Breast epithelium (tissue), 4 donors: ENCODE measurements around the gene GNG8. TPM values are rescaled to one million over a fixed set of nuclear protein-coding genes. Genes with fewer than 3 reads are reported as not detected.

Experiments
- DNase-seq, 2 donors: peaks; one replicate each; pipeline ENCODE4 v3.0.0-alpha.2; 2019; ENCODE audit warnings: low spot score in 2 of 2
- H3K27ac ChIP-seq, 2 donors: fragments of 200-600 bp; sonication (generic) in 1 of 2; one replicate each; pipeline ENCODE4 v1.5.1; 2016 to 2019; ENCODE audit warnings: mild to moderate bottlenecking in 1 of 2
- H3K27me3 ChIP-seq, 2 donors: fragments of 200-600 bp; sonication (generic) in 1 of 2; one replicate each; pipeline versions ENCODE4 v1.5.1 to v1.6.0; 2017 to 2019; ENCODE audit warnings: control low read depth in 1 of 2, mild to moderate bottlenecking in 1 of 2
- H3K36me3 ChIP-seq: fragments of 200-600 bp; one replicate; pipeline ENCODE4 v1.5.1; 2019
- H3K4me1 ChIP-seq, 2 donors: fragments of 200-600 bp; sonication (generic); one replicate each; pipeline ENCODE4 v1.5.1; 2016 to 2019; ENCODE audit warnings: control low read depth in 1 of 2
- H3K4me3 ChIP-seq, 3 donors: fragments of 200-600 bp; sonication (generic); 1 replicate in 2 of 3; 2 replicates in 1 of 3; pipeline ENCODE4 v1.5.1; 2016 to 2019; ENCODE audit warnings: mild to moderate bottlenecking in 3 of 3, moderate library complexity in 2 of 3
- H3K9me3 ChIP-seq, 2 donors: fragments of 200-600 bp; sonication (generic) in 1 of 2; one replicate each; pipeline ENCODE4 v1.5.1; 2016 to 2019; ENCODE audit warnings: control low read depth in 1 of 2
- CTCF ChIP-seq, 3 donors: fragments of 450-650 bp; IDR thresholded peaks; one replicate each; pipeline ENCODE4 v1.5.1; 2016 to 2017; ENCODE audit warnings: antibody characterized with exemption in 3 of 3, mild to moderate bottlenecking in 3 of 3, moderate library complexity in 3 of 3
- POLR2A ChIP-seq: fragments of 450-650 bp; IDR thresholded peaks from one replicate; pipeline ENCODE4 v1.6.1; 2016; ENCODE audit warnings: antibody characterized with exemption, mild to moderate bottlenecking, moderate library complexity
- POLR2AphosphoS5 ChIP-seq, 3 donors: sonication (generic); formaldehyde crosslinking; IDR thresholded peaks; one replicate each; pipeline ENCODE4 v1.6.1; 2017; ENCODE audit warnings: antibody characterized with exemption in 3 of 3
- intact Hi-C: fragments of 100-400 bp; cut with DNase I; formaldehyde crosslinking; loops from one replicate; pipeline ENCODE4 v1.15.1; 2023; ENCODE audit warnings: low total_unique reads
- total RNA-seq, 3 donors: library from RNA; depleted of rRNA; stranded (reverse); fragments of >200 nt; gene quantifications; one replicate each; pipeline ENCODE4 v1.1.0, GENCODE V29; 2016

The GNG8 gene
- total RNA-seq, 3 donors from 2014 or later: not detected

GRCh38 chr19:46601318-46602224 is 34.4 kb downstream of the GNG8 start, which contains the start of gene CALM3:
TSS of gene CALM3 (plus strand) at chr19:46601330. CDS start at chr19:46601435, 105 bp downstream.
- Histone ChIP-seq H3K9me3 (peaks cover 0 to 4% of the 10 kb centered on the region in 2 donors), H3K27me3 (no peaks in the 10 kb centered on the region), H3K36me3 (no peaks in the 10 kb centered on the region), H3K4me3 (peak within 1 kb of the TSS; percentile 96 to 100 (median 98)), H3K27ac (peak within 1 kb of the TSS; percentile 96 to 99), H3K4me1 (peaks cover 7 to 20% of the 10 kb centered on the region in 2 donors)
- DNase-seq: no peak
- intact Hi-C loops: no loop called here
- TF ChIP-seq CTCF (IDR thresholded peaks at IDR 0.05) (no peak), POLR2A (peak; percentile 25)

GRCh38 chr19:46600384-46601317 is 35.4 kb downstream of the GNG8 start:
- TF ChIP-seq CTCF (IDR thresholded peaks at IDR 0.05): peak; percentile 6 to 33 (median 26)
- TF ChIP-seq POLR2A: peak; percentile 42
- TF ChIP-seq POLR2AphosphoS5 (IDR thresholded peaks at IDR 0.05): peak; percentile 84 to 98 (median 93)
- H3K9me3 ChIP-seq: peaks cover 0 to 4% of the 10 kb centered on the region in 2 donors
- peak overlapping the region; percentile 96 to 100 (median 98) for H3K4me3 ChIP-seq
- no peaks in the 10 kb centered on the region for H3K27me3 ChIP-seq
- intact Hi-C loops: no loop called here
- DNase-seq: peak; percentile 97 to 98
- no peaks in the 10 kb centered on the region for H3K36me3 ChIP-seq
- peak overlapping the region; percentile 96 to 99 for H3K27ac ChIP-seq
- peaks cover 7 to 20% of the 10 kb centered on the region in 2 donors for H3K4me1 ChIP-seq

- Histone ChIP-seq H3K4me3 (peak overlapping the region; percentile 96 to 100 (median 98)), H3K4me1 (peaks cover 7 to 20% of the 10 kb centered on the region in 2 donors), H3K36me3 (no peaks in the 10 kb centered on the region), H3K27me3 (no peaks in the 10 kb centered on the region), H3K27ac (peak overlapping the region; percentile 96 to 99), H3K9me3 (peaks cover 0 to 4% of the 10 kb centered on the region in 2 donors)
- intact Hi-C loops: no loop called here
- no peak for DNase-seq
- no peak for TF ChIP-seq POLR2AphosphoS5 (IDR thresholded peaks at IDR 0.05)
Observed at GRCh38 chr19:46599716-46600373, 36.2 kb downstream of the GNG8 start.

GRCh38 chr19:46598372-46598917 is 37.6 kb downstream of the GNG8 start:
- intact Hi-C loops: no loop called here
- TF ChIP-seq CTCF (IDR thresholded peaks at IDR 0.05): no peak
- TF ChIP-seq POLR2AphosphoS5 (IDR thresholded peaks at IDR 0.05): no peak
- no peak for TF ChIP-seq POLR2A
- Histone ChIP-seq H3K36me3 (no peaks in the 10 kb centered on the region), H3K27me3 (no peaks in the 10 kb centered on the region), H3K4me3 (no peak overlapping the region), H3K4me1 (peaks cover 7 to 14% of the 10 kb centered on the region in 2 donors), H3K27ac (no peak overlapping the region), H3K9me3 (peaks cover 0 to 4% of the 10 kb centered on the region in 2 donors)
- DNase-seq: no peak

GRCh38 chr19:46596008-46596407 is 40.0 kb downstream of the GNG8 start:
- H3K4me1 ChIP-seq: no peaks in the 10 kb centered on the region
- H3K27me3 ChIP-seq: no peaks in the 10 kb centered on the region
- H3K4me3 ChIP-seq: no peak overlapping the region
- H3K36me3 ChIP-seq: no peaks in the 10 kb centered on the region
- TF ChIP-seq POLR2AphosphoS5 (IDR thresholded peaks at IDR 0.05) (no peak), POLR2A (no peak), CTCF (IDR thresholded peaks at IDR 0.05) (no peak)
- no peak overlapping the region for H3K27ac ChIP-seq
- intact Hi-C loops: no loop called here
- no peak for DNase-seq
- peaks cover 0 to 4% of the 10 kb centered on the region in 2 donors for H3K9me3 ChIP-seq
